CD4-positive, alpha-beta T cell treated with Interleukin-15 for 1 hour (primary cell): ENCODE data around the gene DAND5.
A peak's percentile ranks its signal among the peaks of the same experiment; 100 is the strongest.

Source experiments
- DNase-seq: peaks from one replicate; pipeline ENCODE4 v3.0.0-alpha.2; 2020

DAND5 gene, protein sequence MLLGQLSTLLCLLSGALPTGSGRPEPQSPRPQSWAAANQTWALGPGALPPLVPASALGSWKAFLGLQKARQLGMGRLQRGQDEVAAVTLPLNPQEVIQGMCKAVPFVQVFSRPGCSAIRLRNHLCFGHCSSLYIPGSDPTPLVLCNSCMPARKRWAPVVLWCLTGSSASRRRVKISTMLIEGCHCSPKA

DNA sequence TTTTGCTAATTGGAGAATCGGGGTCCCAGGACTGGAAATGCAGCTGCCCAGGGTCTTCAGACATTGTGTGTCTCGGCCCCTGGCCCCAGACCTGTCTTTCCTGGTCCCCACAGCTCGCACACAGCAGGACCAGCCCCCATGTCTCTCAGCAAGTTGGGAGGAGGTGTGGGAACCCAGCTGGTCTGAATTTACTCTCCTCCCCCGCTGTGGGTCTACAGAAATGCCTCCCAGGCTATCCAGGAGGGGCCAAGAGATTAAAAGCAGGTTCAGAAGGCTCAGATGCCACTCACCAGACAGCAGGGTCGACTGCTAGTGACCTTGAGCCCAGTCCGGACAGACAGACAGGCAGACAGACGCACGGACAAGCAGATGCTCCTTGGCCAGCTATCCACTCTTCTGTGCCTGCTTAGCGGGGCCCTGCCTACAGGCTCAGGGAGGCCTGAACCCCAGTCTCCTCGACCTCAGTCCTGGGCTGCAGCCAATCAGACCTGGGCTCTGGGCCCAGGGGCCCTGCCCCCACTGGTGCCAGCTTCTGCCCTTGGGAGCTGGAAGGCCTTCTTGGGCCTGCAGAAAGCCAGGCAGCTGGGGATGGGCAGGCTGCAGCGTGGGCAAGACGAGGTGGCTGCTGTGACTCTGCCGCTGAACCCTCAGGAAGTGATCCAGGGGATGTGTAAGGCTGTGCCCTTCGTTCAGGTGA lies at the start of gene DAND5:
DAND5 (plus strand) TSS at position 285 of the 697 bp plus-strand sequence; CDS start at position 370, 85 bp downstream.
- DNase-seq = no peak

DNA sequence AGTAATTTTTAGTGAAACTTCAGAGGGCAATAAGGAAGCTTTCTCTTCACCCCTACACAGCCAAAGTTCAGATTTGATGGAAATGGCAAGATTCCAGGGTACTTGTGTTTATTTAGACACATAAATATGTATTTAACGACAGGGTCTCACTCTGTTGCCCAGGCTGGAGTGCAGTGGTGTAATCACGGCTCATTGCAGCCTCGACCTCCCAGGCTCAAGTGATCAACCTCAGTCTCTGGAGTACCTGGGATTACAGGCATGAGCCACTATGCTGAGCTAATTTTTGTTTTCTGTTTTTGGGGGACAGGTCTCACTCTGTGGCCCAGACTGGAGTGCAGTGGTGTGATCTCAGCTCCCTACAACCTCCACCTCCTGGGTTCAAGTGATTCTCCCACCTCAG lies 48.3 kb upstream of the DAND5 start:
- DNase-seq = no peak

DNA sequence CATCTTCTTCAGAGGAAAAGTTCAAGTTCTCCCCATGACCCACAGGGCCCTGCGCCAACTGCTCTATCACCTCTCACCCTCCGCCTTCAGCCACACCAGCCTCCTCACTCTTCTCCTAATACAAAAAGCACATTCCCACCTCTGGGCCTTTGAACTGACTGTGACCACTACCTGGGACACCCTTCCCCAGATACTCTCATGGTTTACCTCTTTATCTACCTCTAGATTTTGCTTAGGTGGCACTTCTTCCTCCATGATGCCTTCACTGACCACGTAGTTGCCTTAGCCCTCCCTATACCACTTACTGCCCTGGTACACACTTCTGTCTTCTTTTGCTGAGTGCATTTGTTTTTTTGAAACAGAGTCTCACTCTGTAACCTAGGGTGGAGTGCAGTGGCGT lies 46.4 kb upstream of the DAND5 start:
- no peak for DNase-seq

DNA sequence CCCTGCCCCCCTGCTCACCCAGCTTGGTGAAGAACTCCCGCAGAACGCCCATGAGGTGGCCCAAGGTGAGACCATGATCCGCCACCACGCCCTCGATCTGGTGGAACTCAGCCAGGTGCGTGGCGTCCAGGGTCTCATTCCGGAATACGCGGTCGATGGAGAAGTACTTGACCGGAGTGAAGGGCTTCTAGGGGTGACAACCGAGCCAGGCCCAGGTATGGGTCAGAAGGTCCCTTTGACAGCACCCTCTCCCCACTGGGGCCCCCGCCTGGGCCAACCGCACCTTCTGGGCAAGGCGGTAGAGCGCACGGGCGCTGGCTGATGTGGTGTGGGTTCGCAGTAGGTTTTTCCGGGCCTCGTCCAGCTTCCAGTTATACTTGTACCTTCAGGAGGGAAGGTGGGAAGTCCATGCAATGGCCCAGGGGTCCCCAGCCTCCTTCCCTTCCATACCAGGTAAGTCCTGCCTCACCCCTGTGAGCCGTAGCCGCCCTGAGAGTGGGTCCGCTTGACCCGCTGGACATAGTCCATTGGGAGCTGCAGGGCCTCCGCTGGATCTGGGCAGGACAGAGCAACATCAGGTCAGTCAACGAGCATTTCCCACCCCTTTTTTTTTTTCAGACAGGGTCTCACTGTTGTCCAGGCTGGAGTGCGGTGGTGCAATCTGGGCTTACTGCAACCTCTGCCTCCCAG lies 44.6 kb upstream of the DAND5 start:
- DNase-seq = no peak

DNA sequence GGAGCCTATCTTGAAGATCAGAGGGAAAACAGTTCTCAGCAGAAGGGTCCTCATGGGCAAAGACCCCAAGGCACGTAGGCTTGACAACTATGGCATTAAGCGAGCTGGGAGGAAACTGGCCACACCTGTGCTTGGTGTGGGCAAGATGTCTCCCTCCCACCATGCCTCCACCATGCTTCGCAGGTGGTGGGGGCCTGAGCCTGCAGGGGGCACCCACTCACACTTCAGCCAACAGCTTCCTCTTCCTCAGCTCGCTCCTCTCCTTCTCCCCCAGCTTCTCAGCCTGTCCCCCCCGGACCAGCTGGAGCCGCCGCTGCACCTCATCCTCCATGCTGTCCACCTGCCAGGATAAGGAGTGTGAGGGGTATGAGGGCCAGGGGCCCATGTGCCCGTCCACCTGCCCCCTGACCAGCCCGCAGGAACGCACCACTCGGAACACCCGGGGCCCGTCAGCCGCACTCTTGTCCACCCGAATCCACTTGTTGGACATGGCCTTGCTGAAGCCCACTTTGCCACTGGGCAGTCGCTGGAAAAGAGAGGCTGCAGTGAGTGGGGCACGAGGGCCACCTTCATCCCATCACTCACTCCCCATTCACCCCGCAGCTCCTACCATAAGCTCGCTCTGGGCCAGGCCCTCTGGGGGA lies 39.3 kb upstream of the DAND5 start:
- DNase-seq = no peak

DNA sequence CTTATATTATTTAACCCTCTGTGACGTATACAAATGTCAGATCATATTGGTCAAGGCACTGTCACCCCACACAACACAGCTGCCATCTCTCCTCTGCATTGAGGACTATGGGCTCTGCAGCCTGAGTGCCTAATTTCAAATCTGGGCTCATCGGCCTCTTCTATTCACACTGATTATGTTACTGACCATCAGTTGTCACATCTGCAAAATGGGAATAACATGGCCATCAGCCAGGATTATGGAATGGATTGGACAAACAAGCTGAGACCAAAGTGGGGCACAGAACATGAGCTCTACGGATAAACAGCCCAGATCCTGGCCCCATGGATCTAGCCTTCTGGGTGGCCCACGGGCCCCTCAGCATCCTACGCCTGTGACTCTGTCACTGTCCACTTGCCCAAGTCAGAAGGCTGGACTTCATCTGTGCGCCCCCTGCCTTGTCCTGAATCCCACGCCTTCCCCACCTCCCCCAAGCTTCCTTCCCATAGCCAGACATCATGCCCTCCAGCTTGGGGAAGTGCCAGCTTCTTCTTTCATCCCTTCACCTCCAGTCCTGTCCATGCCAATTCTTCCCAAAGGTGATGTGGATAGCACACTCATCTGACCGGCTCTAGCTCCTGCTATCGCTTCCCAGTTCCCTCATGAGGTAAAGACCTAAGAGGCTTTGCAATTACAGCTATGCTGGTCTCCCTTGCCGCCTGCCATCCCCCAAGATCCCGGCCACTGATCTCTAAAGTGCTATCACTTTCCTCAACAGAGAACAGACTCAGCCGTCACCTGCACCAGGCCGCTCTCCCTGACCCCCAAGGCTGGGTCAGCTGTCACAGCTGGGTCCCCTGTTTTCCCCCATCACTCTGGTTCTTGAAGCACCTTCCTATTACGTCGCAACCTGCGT lies 36.7 kb upstream of the DAND5 start:
- DNase-seq = no peak

DNA sequence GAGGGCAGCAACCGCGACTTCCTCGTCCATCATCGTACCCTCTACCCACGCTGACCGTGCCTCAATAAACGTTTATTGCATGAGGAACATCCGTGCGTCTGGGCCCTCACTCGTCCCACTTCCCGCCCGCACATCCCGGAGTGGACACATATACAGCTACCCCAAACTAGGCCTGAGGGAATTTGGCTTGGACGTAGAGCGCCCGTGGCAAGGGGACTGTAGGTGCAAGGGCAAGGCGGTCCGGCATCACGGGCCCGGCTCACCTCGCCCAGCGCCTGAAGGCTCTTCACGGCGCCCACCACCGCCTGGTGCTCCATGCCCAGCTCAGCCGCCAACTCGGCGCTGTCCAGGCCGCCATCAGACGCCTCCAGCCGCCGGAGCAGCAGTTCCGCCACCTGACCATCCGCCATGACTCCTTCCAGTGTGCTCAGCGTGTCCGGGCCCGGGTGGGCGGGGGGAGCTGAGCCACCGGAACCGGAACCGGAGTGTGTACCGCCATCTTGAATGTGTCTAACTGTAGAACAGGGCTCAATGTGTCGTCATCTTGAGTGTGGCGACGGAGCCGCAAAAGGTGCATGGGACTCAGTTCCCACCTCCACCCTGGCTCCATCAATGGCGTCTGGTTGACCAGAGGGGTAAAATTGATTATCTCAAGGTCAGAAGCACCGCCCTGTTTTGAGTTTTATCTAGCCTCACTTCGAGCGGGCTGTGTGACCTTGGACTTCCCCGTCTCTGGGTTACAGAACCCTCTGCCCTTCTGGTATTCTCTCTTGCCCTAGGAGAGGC lies 35.9 kb upstream of the DAND5 start, which contains the start of gene FARSA:
FARSA (minus strand) TSS at position 425 of the 786 bp plus-strand sequence; CDS start at position 410, 15 bp downstream.
- peak; percentile 90 for DNase-seq

DNA sequence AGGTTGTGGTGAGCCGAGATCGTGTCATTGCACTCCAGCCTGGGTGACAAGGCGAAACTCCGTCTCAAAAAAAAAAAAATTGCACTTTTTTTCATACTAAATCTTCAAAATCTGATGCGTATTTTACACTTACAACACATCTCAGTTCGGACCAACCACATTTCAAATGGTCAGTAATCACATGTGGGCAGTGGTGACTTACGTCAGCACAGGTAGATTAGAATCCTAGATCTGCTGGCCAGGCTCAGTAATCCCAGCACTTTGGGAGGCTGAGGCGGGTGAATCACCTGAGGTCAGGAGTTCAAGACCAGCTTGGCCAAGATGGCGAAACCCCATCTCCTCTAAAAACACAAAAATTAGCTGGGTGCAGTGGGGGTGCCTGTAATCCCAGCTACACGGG lies 34.3 kb upstream of the DAND5 start:
- DNase-seq = no peak

DNA sequence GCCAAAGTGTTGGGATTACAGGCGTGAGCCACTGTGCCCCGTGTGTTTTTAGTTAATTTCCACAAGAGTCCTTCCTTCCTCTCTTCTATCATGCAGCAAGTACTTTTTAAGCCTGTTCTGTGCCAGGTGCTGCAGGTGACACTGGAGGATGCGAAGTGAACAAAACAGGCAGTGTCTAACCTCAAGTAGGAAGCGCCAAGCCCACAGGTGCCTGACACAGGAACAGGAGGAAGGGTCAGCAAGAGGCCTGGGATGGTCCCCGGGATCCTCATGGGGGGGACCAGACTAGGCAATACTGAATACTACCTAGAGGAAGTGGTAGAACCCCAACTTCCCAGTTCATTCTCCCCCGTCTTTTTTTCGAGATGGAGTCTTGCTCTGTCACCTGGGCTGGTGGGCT lies 32.8 kb upstream of the DAND5 start:
- DNase-seq = no peak

DNA sequence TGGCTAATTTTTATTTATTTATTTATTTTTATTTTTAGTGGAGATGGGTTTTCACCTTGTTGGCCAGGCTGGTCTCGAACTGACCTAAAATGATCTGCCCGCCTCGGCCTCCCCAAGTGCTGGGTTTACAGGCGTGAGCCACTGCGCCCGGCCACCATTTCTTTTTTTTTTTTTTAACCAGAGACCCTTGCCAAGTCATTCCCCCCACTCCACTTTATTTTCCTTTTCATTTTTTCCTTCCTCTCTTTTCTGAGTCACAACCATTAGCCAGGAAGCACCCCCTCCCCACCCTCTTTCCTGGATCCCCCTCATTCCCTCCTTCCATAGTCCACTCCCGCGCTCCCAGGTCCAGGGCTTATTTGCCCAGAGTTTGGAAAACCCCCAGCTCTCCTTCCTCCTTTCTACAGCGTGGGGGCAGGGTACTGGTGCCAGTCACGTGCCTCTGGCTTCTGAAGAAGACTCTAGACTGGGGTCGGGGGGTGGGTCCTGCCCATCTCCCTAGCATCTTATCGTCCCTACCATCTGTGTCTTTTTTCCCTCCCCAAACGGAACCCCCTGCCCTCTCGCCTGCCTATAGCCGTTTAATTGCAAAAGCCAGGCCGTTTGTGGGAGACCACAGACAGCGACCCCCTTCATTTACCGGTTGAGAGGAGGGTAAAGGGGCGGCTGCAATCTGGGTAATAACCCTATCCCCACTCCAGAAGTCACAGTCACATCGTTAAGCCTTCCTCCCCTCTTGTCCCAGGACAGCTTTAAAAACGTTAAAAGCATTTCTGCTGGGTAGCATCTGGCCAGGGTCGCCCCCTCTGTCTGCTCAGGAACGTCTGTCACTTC lies 32.1 kb upstream of the DAND5 start:
- peak; percentile 35 for DNase-seq

DNA sequence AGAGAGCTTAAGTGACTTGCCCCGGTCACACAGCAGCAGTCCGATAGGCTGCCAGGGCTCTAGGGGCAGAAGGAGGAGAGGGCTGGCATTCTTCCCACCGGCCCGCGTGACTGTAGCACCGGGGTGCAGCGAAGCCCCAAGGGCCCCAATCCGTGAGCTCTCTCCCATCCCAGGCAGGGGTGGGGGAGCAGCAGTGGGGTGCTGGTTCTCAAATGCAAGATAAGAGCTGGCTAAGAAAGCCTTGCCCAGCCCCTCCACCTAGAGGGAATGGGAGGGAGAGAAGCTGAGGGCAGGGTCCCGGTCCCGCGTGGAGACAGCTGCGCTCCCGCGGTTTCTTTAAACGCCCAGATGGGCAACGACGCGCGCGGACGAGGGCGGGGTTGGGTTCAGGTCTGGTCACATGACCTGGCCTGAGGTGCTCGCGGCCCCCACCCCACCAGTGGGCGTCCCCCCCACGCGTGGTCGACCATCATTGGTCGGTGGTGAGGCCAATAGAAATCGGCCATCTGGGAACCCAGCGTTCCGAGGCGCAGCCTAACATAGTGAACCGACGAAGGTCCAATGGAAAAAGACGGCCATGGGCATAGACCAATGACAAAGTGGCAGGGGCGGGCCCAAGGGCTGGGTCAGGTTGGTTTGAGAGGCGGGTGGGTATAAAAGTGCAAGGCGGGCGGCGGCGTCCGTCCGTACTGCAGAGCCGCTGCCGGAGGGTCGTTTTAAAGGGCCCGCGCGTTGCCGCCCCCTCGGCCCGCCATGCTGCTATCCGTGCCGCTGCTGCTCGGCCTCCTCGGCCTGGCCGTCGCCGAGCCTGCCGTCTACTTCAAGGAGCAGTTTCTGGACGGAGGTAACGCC lies 31.2 kb upstream of the DAND5 start, which contains the start of gene CALR:
CALR (plus strand) TSS at position 683 of the 852 bp plus-strand sequence; CDS start at position 754, 71 bp downstream.
- peak; percentile 99 for DNase-seq

DNA sequence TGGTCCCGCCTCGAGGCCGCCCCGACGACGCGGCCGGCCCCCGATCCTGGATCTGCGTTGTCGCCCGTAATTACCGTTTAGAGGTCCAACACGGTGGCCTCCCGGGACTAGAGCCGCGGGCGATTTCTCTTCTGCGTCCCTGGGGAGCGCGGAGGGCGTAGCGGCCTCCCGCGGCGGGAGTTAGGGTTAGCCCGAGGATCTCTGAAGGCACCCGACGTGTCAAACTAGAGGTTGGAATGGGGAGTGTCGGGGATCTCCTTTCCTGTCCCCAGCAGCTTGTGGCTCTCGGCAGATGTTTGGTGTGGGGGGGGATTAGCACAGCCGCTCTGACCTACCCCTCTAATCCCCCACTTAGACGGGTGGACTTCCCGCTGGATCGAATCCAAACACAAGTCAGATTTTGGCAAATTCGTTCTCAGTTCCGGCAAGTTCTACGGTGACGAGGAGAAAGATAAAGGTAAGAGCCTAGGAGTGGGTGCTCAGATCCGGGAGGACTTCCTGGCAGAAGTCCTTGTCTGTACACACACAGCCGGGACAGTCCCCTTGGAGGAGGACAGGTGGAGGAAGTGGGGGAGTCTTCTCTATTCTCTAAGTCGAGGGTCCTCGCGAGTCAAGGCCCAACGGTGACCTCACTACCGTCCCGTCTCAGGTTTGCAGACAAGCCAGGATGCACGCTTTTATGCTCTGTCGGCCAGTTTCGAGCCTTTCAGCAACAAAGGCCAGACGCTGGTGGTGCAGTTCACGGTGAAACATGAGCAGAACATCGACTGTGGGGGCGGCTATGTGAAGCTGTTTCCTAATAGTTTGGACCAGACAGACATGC lies 30.4 kb upstream of the DAND5 start:
- DNase-seq = peak; percentile 43

DNA sequence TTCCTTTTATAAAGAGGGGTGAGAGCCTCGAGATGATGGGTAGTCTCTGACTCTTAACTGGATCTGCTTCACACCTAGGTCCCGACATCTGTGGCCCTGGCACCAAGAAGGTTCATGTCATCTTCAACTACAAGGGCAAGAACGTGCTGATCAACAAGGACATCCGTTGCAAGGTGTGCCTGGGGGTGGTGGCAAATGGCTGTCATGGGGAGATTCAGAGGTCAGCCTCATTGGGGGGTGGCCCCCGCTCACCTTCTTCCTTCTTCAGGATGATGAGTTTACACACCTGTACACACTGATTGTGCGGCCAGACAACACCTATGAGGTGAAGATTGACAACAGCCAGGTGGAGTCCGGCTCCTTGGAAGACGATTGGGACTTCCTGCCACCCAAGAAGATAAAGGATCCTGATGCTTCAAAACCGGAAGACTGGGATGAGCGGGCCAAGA lies 29.4 kb upstream of the DAND5 start:
- DNase-seq = no peak

DNA sequence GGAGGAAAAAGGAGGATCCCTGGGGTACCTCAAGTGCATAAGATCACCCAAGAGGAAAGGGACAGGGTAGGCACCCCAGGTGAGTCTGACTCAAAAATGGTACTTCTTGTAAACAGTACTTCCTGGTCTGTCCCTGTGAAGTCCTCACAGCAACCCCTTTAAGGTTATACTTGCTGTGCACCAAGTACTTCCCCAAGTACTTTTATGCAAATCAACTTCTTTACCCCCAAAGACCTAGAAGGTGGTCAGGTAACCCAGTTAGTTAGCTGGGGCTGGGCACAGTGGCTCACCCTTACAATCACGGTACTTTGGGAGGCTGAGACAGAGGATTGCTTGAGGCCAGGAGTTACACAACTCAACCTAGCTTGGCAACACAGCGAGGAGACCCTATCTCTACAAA lies 28.5 kb upstream of the DAND5 start:
- no peak for DNase-seq

DNA sequence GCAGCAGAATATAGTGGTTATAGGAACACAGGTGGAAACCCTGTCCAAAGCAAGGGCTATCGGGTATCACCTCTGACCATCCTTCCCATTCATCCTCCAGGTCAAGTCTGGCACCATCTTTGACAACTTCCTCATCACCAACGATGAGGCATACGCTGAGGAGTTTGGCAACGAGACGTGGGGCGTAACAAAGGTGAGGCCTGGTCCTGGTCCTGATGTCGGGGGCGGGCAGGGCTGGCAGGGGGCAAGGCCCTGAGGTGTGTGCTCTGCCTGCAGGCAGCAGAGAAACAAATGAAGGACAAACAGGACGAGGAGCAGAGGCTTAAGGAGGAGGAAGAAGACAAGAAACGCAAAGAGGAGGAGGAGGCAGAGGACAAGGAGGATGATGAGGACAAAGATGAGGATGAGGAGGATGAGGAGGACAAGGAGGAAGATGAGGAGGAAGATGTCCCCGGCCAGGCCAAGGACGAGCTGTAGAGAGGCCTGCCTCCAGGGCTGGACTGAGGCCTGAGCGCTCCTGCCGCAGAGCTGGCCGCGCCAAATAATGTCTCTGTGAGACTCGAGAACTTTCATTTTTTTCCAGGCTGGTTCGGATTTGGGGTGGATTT lies 25.8 kb upstream of the DAND5 start:
- no peak for DNase-seq

DNA sequence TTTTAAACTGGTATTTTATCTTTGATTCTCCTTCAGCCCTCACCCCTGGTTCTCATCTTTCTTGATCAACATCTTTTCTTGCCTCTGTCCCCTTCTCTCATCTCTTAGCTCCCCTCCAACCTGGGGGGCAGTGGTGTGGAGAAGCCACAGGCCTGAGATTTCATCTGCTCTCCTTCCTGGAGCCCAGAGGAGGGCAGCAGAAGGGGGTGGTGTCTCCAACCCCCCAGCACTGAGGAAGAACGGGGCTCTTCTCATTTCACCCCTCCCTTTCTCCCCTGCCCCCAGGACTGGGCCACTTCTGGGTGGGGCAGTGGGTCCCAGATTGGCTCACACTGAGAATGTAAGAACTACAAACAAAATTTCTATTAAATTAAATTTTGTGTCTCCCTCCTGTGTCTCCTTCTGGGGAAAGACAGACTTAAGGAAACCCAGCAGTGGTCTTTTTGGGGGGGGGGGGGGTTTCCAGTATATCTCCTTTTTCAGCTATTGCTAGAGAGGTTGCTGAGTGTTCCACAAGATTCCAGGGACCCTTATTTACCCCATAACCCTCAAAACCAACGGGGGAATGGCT lies 25.2 kb upstream of the DAND5 start:
- no peak for DNase-seq

DNA sequence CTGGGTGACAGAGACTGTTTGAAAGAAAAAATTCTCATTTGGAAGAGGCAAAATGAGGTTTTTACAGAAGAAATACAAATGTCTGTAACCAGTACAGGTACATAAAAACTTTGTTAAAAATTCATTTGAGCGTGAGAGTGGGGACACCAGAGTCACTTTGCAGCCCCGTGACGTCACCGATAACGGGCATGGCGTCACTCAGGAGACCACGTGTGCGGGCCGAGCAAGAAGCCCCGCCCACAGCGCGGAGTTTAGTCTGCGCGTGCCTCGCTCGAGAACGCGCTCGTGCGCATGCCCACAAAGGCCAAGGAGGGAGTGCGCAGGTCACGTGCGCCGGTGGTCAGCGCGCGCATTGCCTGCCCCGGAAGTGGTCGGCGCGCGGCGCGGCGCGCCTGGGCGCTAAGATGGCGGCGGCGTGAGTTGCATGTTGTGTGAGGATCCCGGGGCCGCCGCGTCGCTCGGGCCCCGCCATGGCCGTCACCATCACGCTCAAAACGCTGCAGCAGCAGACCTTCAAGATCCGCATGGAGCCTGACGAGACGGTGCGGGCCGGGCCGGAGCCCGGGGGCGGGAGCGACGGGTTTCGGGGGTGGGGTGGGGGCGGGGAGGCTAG lies 23.8 kb upstream of the DAND5 start, which contains the start of gene RAD23A:
RAD23A (plus strand) TSS at position 384 of the 613 bp plus-strand sequence; CDS start at position 471, 87 bp downstream.
- peak; percentile 98 for DNase-seq
